Tracheal epithelial cell (primary cell): Measurements from ENCODE around the gene CTSO. TPM values are rescaled to one million over a fixed set of nuclear protein-coding genes. Genes with fewer than 3 reads are reported as not detected.

Source experiments
- total RNA-seq: library from RNA; depleted of rRNA; stranded (reverse); fragments of >200 nt; gene quantifications from 2 replicates; pipeline ENCODE4 v1.2.1, GENCODE V29; 2014

CTSO gene, protein sequence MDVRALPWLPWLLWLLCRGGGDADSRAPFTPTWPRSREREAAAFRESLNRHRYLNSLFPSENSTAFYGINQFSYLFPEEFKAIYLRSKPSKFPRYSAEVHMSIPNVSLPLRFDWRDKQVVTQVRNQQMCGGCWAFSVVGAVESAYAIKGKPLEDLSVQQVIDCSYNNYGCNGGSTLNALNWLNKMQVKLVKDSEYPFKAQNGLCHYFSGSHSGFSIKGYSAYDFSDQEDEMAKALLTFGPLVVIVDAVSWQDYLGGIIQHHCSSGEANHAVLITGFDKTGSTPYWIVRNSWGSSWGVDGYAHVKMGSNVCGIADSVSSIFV
- 2.6 and 5.5 TPM in 2 replicates for total RNA-seq

DNA sequence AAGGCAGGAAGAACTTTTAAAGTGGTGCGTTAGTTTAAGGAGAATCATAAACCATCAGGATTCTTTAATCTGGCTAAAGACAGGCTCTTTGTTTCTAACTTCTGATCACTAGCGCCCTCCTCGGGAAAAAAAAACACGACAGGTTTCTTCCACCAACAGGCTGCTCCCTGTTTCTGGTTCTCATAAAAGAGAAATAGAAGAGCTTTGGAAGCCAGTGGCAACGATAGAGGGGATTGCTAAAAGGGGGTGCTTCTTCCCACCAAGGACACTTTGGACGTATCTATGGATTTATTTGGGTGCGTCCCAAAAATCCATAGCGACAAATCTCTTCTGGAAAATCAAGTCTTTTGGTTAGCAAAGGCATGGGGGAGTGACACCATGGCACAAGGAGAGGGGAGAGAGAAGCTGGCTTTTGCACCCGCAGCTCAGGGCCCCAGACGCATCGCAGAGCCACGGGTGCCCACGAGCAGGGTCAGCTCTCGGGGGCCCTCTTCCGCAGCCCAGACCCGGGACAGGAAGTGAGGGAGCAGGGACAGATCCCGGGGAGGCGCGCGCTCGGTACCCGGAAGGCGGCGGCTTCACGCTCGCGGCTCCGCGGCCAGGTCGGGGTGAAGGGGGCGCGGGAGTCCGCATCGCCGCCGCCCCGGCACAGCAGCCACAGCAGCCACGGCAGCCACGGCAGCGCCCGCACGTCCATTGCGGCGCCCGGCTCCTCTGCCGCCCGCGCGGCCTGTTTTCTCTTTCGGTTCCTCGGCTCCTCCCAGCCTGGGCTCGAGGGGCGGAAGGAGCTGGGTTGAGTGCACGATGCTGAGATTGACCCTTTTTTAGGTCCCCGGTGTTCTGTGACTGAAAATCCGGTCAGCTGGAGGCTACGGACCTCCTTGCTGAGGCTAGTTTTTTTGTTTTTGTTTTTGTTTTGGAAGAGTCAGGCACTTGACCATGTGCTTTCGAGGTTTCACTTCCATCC, at the start of gene CTSO:
Gene CTSO (minus strand): TSS at position 716 of the 967 bp plus-strand sequence. CDS start 19 bp downstream, at position 697.

DNA sequence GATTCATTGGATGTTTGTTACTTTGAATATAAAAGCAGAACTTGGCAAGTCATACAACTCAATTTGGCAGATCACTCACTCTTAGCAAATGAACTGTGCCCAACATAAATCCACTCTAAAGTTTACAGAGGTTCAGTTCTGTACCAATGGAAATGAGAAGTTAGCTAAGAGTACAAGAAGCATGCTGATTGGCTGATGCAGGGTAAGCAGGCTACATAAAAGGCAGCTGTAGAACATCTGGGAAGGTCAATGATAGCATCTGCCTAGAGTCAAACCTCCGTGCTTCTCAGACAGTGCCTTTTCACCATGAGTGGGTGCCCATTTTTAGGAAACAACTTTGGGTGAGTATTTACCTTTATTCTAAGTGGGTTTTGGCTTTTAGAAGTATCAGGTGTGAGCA, 50.2 kb downstream of the CTSO start, which contains the start of gene TDO2:
Gene TDO2 (plus strand): TSS at position 244 of the 400 bp plus-strand sequence. CDS start 63 bp downstream, at position 307.

Other genes starting within 250 kb of the CTSO start
- gene GUCY1B1, start 194.8 kb downstream of the CTSO start, total RNA-seq = 1.4 and 1.5 TPM in 2 replicates
- gene ASIC5, start 87.6 kb downstream of the CTSO start, total RNA-seq = not detected in 2 replicates
- gene TDO2, start 50.2 kb downstream of the CTSO start, total RNA-seq = under 0.01 TPM in 1 of 2 replicates, not detected in the other